ENCODE data around the gene BAG1.

GRCh38 chr9:33228606-33229005 lies 35.9 kb downstream of the BAG1 start:
- no peak for TF ChIP-seq POLR2A (IDR thresholded peaks at IDR 0.05; ENCODE audit: low read depth, low read length)
- no peak for TF ChIP-seq POLR2AphosphoS5 (IDR thresholded peaks at IDR 0.05; ENCODE audit: low read depth, low read length)
- TF ChIP-seq PAX5 (IDR thresholded peaks at IDR 0.05; ENCODE audit: insufficient read depth, low read length, severe bottlenecking) = no peak
- no peak for TF ChIP-seq TAF1 (IDR thresholded peaks at IDR 0.05; ENCODE audit: low read depth, low read length)
- TF ChIP-seq POU2F2 (IDR thresholded peaks at IDR 0.05; ENCODE audit: low read depth, low read length) = no peak
- TF ChIP-seq SPI1 (IDR thresholded peaks at IDR 0.05; ENCODE audit: low read depth, low read length) = no peak
